Choroid plexus epithelial cell (primary cell): Measurements from ENCODE around the gene TMEM53.

ENCODE experiments used
- DNase-seq: peaks from one replicate; pipeline ENCODE4 v3.0.0-alpha.2; 2010; ENCODE audit warnings: low read depth
- H3K4me3 ChIP-seq: 2 replicates; pipeline ENCODE4 v1.5.1; 2011; ENCODE audit warnings: low read depth, mild to moderate bottlenecking, control low read depth, low read length, moderate library complexity
- CTCF ChIP-seq: conservative IDR thresholded peaks from 2 replicates; pipeline ENCODE4 v1.5.1; 2011; ENCODE audit warnings: low read depth, mild to moderate bottlenecking, control low read depth, inconsistent platforms, low read length, moderate library complexity

TMEM53 gene

GRCh38 chr1:44655609-44656008, 18.7 kb downstream of the TMEM53 start:
- no peak overlapping the region for H3K4me3 ChIP-seq
- DNase-seq, result peak; percentile 29
- peak; percentile 88 for TF ChIP-seq CTCF

GRCh38 chr1:44654621-44655187, 19.6 kb downstream of the TMEM53 start:
- TF ChIP-seq CTCF, result no peak
- H3K4me3 ChIP-seq, result no peak overlapping the region
- DNase-seq, result no peak

GRCh38 chr1:44653107-44653964, 20.9 kb downstream of the TMEM53 start:
- DNase-seq, result no peak
- no peak for TF ChIP-seq CTCF
- H3K4me3 ChIP-seq, result no peak overlapping the region

- no peak overlapping the region for H3K4me3 ChIP-seq
- DNase-seq, result peak; percentile 73
- peak; percentile 95 for TF ChIP-seq CTCF
Measured at GRCh38 chr1:44652445-44653106, 21.7 kb downstream of the TMEM53 start.

GRCh38 chr1:44651069-44651468, 23.2 kb downstream of the TMEM53 start:
- no peak for TF ChIP-seq CTCF
- DNase-seq, result no peak
- no peak overlapping the region for H3K4me3 ChIP-seq

- DNase-seq, result no peak
- TF ChIP-seq CTCF, result no peak
- no peak overlapping the region for H3K4me3 ChIP-seq
Measured at GRCh38 chr1:44650159-44650831, 24.0 kb downstream of the TMEM53 start.
